Activated CD4-positive, alpha-beta T cell treated with anti-CD3 and anti-CD28 coated beads, Interleukin-10, Interleukin-2, amounts not matched to agents 100 ng/mL and 50 ng/mL, durations not matched to agents 16 hours and 8 hours (primary cell): Measurements from ENCODE around the gene EPB41L1.

Experiments
- DNase-seq: peaks from one replicate; pipeline ENCODE4 v3.0.0-alpha.2; 2020

The EPB41L1 gene

DNA sequence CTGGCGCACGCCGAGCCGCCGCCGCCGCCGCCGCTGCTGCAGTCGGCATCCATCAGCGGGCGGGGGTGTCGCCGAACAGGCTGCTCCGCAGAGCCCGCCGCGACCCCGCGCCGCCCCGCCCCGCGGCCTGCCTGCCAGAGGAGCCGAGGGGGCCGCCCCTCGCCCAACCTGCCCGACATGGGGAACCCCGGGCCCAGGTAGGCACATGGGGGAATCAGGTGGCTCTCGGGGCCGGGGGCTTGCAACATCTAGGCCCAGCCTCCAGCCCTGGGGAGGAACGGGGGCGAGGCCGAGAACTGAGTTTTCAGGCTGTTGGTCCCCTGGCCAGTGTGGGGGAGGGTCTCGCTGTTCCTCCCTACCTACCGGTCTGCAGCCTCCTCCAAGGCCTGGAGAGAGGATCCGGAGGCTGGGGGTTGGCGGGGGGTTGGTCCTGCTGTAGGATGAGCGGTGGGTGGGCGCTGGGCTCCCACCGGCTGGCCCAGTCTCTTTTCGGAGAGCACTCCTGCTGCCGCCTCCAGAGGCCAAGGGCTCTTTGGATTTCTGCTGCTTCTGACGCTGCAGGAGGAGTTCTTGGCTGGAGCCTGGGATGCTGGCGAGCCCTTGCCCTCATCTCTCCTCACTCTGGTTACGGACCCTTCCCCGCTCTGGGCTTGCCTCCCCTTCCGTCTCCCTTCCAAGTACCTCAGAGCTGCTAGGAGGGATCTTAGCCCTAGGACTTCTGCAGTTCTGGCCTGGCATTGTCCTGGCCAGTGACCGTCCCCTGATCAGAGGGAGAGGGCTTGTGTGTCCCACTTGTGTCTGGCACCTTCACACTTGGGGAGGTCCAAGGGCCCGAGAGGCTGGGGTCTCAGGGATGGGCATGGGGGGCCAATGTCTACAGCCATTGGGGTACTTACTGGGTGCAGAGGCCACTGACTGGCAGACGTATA is at the start of gene EPB41L1:
Gene EPB41L1, plus strand, starts transcription at position 41 of the 929 bp plus-strand sequence. CDS start 19,038 bp downstream, outside the sequence.
- no peak for DNase-seq

DNA sequence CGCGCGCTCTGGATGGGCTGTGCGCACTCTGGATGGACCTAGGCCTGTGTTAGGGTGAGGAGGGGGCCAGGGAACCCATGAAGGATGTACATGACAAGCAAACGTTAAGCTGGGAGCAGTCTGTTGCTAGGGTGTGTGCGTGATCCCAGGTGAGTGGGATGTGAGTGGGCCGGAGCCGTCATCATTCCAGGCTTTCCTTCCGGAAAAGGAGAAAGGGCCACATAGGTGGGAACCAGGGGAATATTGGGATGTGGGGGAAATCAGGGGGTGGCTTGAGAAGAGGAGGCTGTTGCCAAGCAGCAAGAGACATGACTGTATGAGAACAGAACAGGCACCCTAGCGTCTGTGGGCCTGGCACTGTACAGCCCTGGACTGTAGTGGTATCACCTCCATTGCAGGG is 49.7 kb upstream of the EPB41L1 start:
- DNase-seq, result no peak

DNA sequence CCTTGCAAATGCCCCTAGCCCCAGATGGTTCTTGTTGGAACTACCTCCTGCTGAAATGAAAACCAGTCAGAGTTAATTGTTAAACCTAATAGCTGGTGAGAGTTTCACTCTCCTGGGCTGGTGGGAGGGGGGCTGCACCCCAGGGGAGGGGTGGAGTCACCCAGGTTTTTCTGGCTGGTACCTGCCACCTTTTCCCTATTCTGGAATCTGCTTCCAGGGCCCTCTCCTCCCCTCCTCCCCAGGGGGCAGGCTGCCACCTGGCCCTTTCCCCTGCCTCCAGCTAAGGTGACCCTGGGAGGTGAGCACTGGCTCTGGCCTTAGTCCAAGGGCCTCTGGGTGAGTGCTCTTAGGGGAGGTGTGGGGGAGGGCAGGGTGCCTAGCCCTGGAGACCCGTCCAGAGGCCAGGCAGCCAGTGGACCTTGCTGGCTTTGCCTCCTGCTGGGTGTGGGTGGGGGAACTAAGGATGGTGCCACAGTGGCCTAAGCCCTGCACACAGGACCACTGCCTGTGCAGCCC is 48.8 kb upstream of the EPB41L1 start:
- no peak for DNase-seq

DNA sequence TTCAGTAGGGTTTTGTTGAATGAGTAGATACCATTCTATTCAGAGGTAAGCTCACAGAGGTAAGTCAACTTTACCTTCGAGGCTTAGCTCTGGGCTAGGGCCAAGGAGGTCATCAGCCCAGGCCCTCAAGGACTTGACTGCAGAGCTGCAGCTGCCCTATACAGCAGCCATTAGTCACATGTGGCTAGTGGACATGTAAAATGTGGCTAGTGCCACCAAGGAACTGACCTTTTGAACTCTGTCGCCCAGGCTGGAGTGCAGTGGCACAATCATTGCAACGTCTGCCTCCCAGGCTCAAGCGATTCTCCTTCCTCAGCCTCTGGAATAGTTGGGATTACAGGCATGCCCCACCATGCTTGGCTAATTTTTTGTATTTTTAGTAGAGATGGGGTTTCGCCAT is 47.9 kb upstream of the EPB41L1 start:
- no peak for DNase-seq

DNA sequence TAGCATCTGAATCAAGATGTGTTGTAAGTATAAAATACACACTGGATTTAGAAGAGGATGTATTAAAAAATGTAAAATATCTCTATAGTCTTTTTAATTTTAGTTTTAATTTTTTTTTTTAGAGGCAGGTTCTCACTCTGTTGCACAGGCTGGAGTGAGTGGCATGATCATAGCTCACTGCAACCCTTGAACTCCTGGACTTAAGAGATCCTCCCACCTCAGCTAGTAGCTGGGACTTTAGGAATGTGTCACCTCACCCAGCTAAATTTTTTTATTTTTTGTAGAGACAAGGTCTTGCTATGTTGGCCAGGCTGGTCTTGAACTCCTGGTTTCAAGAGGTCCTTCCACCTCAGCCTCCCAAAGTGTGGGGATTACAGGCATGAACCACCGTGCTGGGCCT is 46.7 kb upstream of the EPB41L1 start:
- DNase-seq, result no peak

DNA sequence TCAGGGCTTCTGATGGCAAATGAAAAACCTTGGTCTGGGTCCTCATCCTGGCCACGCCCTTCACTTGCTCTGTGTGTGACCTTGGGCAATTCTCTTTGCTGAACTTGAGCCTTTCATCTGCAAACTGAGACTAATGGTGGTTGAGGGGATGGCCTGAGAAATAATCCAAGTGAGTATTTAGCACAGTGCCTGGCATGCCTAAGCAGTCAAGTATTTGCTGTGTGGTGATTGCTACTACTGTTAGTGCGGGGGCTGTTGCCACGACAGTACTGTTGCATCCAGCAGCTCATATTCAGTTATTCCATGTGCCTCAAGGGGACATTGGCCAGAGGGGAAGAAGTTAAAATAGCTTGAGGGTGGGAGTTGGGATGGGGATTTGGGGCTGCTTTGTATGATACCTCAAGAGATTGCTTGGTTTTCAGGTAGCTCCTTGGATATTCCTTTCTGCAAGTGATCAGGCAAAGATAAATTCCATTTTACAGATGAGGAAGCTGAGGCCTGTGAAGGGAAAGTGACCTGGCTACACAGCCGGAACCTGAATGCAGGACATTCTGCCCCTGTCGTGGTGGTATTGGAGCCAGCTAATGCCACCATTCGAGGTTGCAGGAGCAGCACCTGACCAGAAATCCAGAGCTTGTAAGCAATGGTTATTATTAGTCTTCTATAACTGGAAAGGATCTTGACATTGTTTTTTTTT is 45.1 kb upstream of the EPB41L1 start:
- DNase-seq, result no peak

DNA sequence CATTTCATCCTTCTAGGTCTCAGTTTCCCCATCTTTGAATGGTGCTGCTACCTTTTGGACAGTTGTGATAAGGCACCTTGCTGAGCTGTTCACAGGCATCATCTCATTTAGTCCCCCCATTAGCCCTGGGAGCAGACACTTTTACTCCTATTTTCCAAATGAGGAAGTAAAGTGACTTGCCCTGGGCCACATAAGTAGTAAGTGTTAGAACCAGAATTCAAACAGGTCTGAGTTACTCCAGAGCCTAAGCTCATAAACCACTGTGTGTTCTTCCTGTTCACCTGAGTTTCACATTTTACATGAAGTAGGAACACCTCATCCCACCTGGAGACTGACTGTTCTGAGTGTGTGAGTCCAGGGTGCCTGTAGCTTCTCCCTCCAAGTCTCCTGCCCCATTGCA is 43.5 kb upstream of the EPB41L1 start:
- no peak for DNase-seq

DNA sequence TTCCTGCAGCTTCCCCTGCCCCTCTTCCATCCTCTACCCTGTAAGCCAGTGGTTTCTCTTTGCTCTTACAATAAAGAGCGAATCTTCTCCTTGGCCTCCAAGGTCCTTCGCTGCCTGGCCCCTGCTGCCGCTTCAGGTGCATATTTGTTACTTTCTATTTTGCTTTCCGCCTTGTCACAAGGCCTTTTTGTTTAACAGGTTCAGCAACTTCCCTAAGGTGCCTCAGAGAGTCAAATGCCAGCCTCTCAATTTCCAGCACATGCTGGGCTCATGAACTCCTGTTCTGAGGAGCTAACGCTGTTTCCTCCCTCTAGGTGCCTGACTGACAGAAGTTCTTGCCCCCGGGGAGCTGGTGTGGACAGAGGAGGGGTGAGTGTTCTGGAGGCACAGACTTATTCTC is 42.4 kb upstream of the EPB41L1 start:
- DNase-seq, result no peak

DNA sequence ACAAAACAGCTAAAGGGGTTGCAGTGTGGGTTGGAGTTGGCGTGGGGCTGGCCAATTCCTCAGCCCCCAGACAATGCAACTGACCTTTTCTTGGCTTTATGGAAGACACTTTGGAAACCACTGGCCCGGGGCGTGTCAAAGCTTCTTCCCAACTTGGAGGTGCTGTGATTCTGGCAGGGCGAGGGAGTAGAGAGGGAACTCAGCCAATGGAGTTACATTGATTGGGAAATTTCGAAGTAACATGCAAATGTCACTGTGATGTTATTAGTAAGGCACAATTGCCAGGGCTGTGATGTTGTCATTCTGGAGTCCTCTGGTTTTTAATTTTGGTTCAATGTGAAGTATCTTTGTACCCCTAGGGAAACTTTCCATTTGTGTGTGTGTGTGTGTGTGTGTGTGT is 41.5 kb upstream of the EPB41L1 start:
- no peak for DNase-seq

DNA sequence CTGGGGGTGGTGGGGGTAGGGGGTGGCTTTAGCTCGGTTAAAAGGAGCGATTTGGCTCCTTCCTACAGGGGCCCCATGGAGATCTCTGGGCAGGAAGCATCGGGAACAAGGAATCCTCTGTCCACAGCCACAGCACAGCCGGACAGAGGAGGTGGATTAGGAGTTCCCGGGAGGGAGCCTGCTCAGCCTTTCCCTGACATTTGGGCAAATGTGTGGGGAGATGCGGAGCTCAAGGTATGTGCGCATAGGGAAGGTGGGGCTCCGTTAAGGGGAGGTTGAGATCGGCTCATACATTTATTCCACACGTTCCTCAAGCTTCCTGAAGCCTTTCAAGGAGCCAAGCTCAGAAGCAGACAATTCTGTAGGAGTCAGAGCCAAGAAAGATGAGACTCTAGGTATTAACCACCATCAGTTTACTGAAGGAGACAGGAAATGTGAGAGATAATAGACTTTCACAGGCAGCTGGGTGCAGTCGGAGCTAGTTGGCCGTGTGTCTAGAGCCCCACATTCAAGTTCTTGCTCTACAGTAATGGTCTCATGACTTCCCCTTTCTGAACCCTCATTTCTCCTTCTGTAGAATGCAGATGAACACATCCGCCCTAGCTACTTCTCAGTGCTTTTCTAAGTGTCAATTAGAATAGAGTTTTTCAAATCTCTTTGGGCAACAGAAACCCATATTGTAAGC is 40.8 kb upstream of the EPB41L1 start:
- no peak for DNase-seq

DNA sequence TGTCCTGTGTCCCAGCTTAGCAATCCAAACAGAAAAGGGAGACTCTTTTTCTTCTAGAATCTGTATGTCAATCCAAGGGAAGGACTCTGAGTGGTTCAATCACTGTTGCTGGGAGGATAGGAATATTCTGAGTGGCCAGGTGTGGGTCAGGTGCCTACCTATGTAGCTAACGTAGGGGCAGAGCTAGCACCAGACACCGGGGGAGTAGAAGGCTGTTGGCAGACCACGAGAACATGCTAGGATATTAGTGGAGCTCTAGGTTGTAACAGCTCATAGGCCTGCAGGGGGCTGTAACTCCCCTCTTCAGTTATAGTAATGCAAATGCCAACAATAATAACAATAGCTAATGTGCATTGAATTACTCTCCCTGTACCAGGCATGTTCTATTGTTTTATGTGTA is 39.8 kb upstream of the EPB41L1 start:
- DNase-seq, result no peak

DNA sequence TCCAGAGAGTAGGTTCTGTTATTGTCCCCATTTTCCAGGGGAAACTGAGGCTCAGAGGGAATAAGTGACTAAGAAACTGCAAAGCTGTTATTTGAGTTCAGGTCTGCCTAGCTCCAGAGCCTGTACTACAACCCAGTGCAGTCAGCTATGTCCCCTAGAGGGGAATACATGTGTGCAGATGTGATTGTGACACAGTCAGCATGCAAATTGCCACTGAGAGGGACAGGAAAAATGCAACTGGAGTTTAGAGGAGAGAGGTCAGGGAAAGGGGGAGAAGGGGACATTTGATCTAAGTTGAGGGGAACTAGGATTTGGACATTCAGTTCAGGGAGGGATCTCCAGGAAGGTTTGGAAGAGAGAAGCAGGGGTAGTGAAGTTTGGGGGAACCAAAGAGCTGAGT is 38.6 kb upstream of the EPB41L1 start:
- DNase-seq, result no peak

DNA sequence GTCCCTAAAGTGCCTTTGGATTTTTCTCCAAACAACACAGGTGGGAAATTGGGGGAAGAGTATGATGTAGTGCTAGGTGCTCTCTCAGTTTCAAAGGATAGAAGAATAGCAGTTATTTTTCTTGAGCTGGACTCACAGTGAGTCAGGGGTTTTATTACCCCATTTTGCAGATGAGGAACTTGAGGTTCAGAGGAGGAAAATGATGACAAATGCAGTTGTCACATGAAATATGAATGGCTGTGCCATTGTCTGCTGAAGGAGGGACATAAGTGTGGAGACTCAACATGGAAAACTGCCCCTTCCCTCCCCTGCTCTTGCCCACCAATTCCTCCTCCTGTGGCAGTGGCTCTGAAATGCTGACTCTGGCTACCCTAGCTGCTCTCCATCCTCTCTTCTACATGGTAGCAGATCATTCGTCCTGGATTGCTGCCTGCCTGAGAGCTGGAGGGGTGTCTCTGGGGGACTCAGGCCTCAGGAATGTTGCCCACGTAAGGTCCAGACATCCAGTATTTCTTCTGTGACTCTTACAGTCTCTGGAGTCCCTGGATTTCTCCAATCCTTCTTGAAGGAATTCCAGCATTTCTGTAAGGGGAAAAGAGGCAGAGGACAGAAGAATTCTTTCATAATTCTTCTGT is 37.6 kb upstream of the EPB41L1 start:
- no peak for DNase-seq

DNA sequence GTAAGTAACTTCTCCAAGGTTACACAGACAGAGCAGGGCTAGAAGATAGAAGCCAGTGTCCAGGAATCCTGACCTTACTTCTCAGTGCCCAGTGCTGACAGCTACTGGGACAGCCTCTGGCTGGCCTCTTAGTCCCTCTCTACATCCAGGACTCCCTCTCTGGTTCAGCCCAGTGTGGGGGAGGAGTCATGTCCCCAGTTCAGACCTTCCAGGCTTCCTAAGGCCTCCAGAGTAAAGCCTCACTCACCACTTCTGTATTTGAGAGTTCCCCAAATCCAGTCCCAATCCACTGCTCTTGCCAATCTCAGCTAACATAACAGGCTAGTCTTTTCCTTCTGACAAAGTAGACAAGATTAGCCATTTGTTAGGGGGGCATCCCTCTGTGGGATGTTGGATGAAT is 36.9 kb upstream of the EPB41L1 start:
- DNase-seq, result no peak

DNA sequence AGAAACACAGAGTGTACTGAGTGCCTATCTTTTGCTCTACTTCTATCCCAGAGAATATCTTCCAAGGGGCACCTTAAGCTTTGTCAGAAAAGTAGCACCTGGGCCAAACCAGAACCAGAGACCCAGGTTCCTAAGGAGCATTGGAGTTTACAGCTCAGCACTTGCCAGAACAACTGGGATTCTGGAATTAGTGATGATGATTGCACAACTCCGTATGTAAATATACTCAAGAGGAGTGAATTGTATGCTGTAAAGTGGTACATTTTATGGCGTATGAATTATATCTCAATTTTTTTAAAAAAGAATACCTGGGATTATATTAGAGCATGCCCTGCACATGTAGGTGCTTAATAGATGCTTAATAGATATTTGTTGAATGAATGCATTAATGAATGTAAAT is 36.2 kb upstream of the EPB41L1 start:
- DNase-seq, result no peak

DNA sequence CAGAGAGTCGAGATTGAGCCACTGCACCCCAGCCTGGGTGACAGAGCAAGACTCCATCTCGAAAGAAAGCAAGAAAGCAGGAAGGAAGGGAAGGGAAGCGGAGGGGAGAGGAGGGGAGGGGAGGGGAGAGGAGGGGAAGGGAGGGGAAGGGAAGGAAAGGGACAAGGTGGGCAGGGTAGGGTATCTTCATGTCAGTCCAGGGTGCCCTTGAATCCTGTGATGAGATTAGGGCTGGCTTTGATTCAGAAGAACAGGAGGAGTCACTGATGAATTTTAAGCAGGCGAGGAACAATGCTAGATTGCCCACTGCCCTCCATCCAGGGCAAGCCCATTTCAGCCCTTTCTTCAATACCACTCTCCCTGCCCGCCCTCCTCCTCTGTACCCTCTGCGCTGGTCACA is 35.0 kb upstream of the EPB41L1 start:
- no peak for DNase-seq

DNA sequence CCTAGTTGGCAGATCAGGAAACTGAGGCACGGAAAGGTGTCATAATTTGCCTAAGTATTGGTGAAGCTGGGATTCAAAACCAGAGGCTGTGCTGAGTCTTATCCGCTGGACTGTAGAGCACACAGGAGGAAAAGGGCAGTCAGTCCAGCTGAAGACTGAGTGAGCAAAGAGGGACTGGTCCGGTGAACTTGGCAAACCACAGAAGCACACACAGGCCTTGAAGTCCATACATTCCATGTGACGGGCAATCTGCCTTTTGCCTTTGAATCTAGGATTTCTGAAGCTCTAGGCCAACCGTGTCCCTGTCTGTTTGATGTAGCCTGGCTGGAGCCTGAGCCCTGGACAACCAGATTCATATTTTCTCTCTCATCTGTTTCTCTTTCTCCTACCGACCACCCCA is 34.3 kb upstream of the EPB41L1 start:
- DNase-seq, result no peak

DNA sequence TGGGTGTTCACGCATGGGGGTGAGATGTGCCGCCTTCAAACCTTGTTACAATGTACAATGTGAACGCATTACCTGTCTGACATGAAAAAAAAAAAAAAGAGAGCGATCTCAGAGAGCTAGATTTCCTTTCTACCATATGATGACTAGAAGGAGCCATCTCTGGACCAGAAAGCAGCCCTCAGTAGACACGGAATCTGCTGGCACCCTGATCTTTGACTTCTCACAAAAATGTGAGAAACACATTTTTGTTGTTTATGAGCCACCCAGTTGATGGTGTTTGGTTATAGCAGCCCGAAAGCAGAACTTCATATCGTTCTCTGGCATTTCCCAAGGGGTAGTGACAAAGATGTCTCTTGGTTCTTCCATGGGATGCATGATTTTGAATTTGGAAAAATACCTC is 33.5 kb upstream of the EPB41L1 start:
- no peak for DNase-seq

DNA sequence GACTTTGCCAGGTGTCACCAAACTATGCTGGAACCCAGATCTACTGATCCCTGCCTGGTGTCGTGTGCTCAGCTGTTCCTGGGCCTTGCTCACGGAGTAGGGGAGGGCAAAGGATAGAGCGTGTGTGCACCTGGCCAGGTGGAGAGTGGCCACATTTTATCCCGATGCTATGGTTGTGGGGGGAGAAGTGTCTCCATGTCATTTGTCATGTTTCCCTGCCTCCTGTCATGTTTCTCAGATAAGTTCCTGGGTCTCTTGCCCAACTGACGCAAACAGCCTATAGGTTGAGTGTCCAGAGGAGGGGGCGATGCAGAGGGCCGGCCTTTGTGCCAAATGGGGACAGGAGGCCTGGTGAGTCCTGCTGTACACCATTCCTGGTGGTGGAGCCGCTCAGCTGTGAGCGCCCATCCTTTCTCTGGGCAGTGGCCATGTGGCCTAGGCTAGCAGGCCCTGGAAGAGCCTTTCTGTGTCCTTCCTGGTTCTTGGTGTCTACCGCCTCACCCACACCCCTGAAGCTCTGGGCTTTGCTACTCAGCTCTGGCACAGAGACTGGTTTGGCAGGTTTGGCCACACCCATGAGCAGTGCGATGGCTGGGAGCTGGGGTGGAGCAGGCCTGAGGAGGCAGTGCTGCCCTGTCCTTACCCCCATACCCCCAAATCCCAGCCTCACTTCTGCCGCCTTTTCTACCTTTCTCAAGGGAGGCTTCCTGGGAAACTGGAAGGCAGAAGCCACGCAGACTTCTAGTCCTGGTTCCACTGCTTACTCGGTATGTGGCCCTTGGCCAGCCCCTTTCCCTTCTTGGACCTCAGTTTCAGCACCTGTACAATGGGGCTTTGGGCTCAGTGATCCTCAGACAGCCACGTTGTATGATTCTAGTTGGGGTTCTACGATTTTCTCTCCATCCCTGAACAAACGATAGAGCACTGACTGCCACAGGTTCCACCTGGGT is 32.3 kb upstream of the EPB41L1 start:
- no peak for DNase-seq

DNA sequence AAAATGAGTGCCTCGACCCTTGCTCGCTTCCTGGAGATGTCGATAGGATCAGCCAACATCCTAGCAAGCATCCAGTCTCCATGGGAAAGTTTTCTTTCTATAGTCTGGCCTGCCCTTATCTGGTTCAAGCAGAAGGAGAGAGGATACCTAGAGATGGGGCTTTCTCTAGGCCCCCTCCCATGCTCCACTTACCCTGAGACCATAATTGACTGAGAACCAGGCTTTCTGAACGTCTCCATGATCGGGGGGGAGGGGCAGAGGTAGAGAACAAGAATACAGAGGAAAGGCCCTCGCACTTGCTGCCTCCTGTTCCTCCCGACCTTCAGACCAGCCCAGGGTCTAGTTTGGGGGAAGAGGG is 31.6 kb upstream of the EPB41L1 start:
- no peak for DNase-seq

DNA sequence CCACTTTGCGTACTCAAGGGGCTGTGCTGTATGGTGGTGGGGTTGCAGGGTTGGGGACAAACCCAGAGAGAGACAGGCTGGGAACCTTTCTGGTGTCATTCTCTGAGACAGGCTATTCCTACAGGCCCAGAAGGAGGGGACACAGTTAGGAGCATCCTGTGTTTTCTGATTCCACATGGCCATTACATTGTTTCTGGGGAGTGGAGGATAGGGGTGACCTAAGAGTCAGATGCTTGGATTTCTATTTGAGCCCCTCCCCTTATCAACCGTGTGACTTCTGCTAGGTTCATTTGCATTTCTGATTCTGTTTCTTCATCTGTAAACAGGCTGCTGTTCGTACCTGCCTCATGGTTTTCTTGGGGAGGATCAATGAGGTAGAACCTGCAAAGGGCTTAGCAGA is 29.4 kb upstream of the EPB41L1 start:
- no peak for DNase-seq
